AG09319 (cell line): ENCODE data around the gene MACO1.

Source experiments
- DNase-seq: peaks from one replicate; pipeline ENCODE4 v3.0.0-alpha.2; 2010; ENCODE audit warnings: low read depth; ENCODE audit errors: extremely low read depth
- TF ChIP-seq, protein P1 (sequence below): IDR thresholded peaks from 2 replicates; pipeline ENCODE4 v1.5.1; 2011; ENCODE audit warnings: low read depth, mild to moderate bottlenecking, inconsistent platforms, low read length, moderate library complexity

MACO1 gene

GRCh38 chr1:25538191-25538767 is 107.6 kb downstream of the MACO1 start:
- DNase-seq = no peak
- TF ChIP-seq, protein P1, sequence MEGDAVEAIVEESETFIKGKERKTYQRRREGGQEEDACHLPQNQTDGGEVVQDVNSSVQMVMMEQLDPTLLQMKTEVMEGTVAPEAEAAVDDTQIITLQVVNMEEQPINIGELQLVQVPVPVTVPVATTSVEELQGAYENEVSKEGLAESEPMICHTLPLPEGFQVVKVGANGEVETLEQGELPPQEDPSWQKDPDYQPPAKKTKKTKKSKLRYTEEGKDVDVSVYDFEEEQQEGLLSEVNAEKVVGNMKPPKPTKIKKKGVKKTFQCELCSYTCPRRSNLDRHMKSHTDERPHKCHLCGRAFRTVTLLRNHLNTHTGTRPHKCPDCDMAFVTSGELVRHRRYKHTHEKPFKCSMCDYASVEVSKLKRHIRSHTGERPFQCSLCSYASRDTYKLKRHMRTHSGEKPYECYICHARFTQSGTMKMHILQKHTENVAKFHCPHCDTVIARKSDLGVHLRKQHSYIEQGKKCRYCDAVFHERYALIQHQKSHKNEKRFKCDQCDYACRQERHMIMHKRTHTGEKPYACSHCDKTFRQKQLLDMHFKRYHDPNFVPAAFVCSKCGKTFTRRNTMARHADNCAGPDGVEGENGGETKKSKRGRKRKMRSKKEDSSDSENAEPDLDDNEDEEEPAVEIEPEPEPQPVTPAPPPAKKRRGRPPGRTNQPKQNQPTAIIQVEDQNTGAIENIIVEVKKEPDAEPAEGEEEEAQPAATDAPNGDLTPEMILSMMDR = no peak

DNA sequence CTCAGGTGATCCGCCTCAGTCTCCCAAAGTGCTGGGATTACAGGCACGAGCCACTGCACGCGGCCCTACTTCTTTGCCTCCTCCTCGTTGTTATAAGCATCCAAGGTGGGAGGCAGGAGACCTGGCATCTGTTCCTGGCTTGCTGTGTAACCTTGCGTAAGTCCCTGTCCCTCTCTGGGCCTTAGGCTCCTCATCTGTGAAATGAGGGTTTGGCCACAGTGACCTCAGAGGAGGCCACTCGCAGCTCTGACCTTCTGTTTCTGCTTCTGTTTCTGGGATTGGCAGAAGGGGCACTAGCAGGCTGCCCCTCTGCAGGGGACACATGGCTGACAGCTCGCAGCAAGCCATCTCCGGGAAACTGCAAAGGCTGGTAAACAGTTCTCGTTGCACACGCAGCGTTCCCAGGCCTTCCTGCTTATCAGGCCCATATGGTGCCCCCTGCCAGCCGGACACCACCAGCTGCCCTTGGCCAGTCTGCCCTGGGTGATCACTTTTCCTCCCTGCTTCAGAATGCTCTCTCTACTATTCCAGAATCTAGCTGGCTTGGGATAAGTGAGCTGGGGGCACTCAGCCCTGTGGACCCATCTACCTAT is 110.1 kb downstream of the MACO1 start:
- DNase-seq = no peak
- TF ChIP-seq, protein P1 = no peak

DNA sequence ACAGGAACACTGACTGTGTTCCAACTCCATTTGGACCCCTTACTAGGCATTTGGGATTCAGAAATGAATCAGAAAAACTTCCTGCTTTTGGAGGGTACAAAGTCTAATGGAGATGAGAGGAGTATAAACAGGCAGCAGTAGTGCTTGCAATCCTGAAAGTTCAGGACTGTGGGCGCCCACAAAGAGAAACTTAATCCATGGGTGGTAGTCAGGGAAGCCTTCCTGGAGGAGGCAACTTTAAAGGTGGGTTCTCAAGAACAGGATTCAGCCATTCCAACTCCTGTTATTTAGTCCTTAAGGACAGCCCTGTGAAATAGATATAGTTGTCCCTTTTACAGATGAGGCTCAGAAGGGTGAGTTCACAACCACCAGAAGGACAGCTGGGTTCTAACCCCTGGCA is 110.7 kb downstream of the MACO1 start:
- DNase-seq = no peak
- TF ChIP-seq, protein P1 = no peak

GRCh38 chr1:25541889-25542658 is 111.4 kb downstream of the MACO1 start:
- TF ChIP-seq, protein P1 = no peak
- DNase-seq = no peak

DNA sequence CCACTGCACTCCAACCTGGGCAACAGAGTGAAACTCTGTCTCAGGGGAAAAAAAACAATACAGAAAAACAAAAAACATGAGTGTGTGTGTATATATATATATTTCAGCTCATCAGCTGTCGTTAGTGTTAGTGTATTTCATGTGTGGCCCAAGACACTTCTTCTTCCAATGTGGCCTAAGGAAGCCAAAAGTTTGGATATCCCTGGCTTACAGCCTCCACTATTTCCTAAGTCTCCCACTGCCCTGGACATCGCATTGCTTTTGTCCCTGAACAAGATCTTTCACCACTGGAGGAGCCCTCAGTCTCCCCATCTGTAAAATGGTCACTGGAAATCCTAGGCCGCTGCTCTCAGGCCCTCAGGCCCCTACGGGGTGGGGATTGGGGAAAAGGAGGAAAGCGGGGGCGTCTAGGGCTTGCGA is 112.3 kb downstream of the MACO1 start:
- TF ChIP-seq, protein P1 = no peak
- DNase-seq = no peak

DNA sequence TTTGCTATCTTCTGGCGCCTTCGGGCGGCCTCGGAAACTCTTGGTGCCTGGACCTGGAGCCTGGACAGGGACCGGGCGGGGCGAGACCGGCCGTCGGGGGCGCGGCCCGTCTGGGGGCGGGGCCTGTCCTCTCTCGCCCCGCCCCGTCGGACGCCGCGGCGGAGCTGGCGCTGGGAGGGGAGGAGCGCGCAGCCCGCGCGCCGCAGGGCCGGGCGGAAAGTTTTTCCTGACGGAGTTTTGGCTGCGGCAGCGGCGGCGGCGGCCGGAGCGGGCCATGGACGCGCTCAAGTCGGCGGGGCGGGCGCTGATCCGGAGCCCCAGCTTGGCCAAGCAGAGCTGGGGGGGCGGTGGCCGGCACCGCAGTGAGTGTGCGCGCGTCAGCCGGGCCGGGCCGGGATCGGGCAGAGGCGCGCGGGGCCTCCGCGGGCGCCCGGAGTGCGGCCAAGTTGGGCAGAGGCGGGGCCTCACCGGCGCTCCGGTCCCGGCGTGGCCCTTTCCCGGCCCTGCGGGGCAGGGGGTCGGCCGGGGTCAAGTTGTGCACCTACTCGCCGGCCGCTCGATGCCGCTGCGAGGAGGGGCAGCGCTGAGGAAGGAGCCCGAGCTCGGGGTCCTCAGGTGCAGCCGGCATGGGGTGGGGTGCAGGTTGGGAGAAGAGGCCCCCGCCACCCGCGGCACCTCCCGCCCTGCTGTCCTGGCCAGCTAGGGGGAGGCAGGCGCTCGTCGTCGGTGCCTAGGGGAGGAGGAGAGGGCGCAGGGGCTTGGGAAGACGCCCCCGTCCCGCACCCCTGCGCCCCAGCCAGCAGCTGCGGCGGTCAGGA is 112.9 kb downstream of the MACO1 start, which contains the start of gene LDLRAP1:
Gene LDLRAP1, plus strand, starts transcription at position 182 of the 818 bp plus-strand sequence. Its CDS starts 93 bp downstream, at position 275.
- TF ChIP-seq, protein P1 = no peak
- no peak for DNase-seq
